Muscle of back (tissue), 11 donors: ENCODE data around the gene TNRC6C. TPM values are rescaled to one million over a fixed set of nuclear protein-coding genes. Genes with fewer than 3 reads are reported as not detected.

Experiments used
- DNase-seq, 3 donors: peaks; one replicate each; pipeline versions ENCODE4 v3.0.0 to v3.0.0-alpha.2; 2013
- polyA plus RNA-seq, 10 donors: library from polyadenylated mRNA; unstranded; fragments of 120-200 nt; gene quantifications; one replicate each; pipeline ENCODE4 v1.2.1, GENCODE V29; 2013; ENCODE audit not compliant: insufficient read length in 10 of 10

TNRC6C gene
- polyA plus RNA-seq, 10 donors = 7.7 to 12.0 (median 10.1) TPM

- DNase-seq = peak; percentile 74 to 89 (median 81)
These were observed 55.4 kb downstream of the TNRC6C start for GRCh38 chr17:78013683-78014467.

GRCh38 chr17:78014646-78015045 is 56.1 kb downstream of the TNRC6C start:
- no peak for DNase-seq

GRCh38 chr17:78016852-78017251 is 58.3 kb downstream of the TNRC6C start:
- DNase-seq = no peak

GRCh38 chr17:78019367-78019975 is 61.0 kb downstream of the TNRC6C start:
- peak; percentile 32 to 62 (median 43) for DNase-seq

- no peak for DNase-seq
These were observed 61.6 kb downstream of the TNRC6C start for GRCh38 chr17:78019976-78020716.

- DNase-seq = no peak
These were observed 62.2 kb downstream of the TNRC6C start for GRCh38 chr17:78020717-78021108.

GRCh38 chr17:78022425-78022824 is 63.9 kb downstream of the TNRC6C start:
- DNase-seq = peak in 1 of 3 donors; percentile 20

- no peak for DNase-seq
These were observed 64.5 kb downstream of the TNRC6C start for GRCh38 chr17:78023042-78023441.

- no peak for DNase-seq
These were observed 67.9 kb downstream of the TNRC6C start for GRCh38 chr17:78026381-78026780.

- no peak for DNase-seq
These were observed 68.6 kb downstream of the TNRC6C start for GRCh38 chr17:78027121-78027520.

- no peak for DNase-seq
These were observed 71.2 kb downstream of the TNRC6C start for GRCh38 chr17:78029697-78030096.

GRCh38 chr17:78031435-78031834 is 72.9 kb downstream of the TNRC6C start:
- no peak for DNase-seq

GRCh38 chr17:78032166-78032565 is 73.7 kb downstream of the TNRC6C start:
- DNase-seq = peak in 2 of 3 donors; percentile 23 to 37

GRCh38 chr17:78034429-78035091 is 76.1 kb downstream of the TNRC6C start:
- DNase-seq = peak in 1 of 3 donors; percentile 20

GRCh38 chr17:78037280-78037679 is 78.8 kb downstream of the TNRC6C start:
- DNase-seq = no peak

GRCh38 chr17:78038748-78039288 is 80.3 kb downstream of the TNRC6C start:
- DNase-seq = peak in 1 of 3 donors; percentile 25

- DNase-seq = no peak
These were observed 81.1 kb downstream of the TNRC6C start for GRCh38 chr17:78039581-78039980.

GRCh38 chr17:78040440-78041385 is 82.2 kb downstream of the TNRC6C start:
- DNase-seq = peak; percentile 57 to 83 (median 58)

- peak in 2 of 3 donors; percentile 14 to 26 for DNase-seq
These were observed 83.1 kb downstream of the TNRC6C start for GRCh38 chr17:78041386-78042179.

- DNase-seq = no peak
These were observed 84.0 kb downstream of the TNRC6C start for GRCh38 chr17:78042542-78042941.
